GM06990 (cell line): ENCODE measurements around the gene ZAP70.
"Not testable (repeated sequence)": the region's sequence is repeated elsewhere in the genome, so short reads cannot be mapped to it uniquely, and the experiment has no call there.

Experiments
- DNase-seq: peaks from one replicate; pipeline ENCODE4 v3.0.0-alpha.2; 2011; ENCODE audit not compliant: insufficient read length; ENCODE audit errors: extremely low read depth
- H3K27me3 ChIP-seq: replicated peaks from 2 replicates; pipeline ENCODE4 v1.6.0; 2011; ENCODE audit warnings: low read length; ENCODE audit not compliant: control insufficient read depth, insufficient read depth
- H3K36me3 ChIP-seq: 2 replicates; pipeline ENCODE4 v1.5.1; 2011; ENCODE audit warnings: low read length; ENCODE audit not compliant: control insufficient read depth, insufficient read depth
- H3K4me3 ChIP-seq: replicated peaks from 2 replicates; pipeline ENCODE4 v1.5.1; 2011; ENCODE audit warnings: low read depth, mild to moderate bottlenecking, control low read depth, low read length
- TF ChIP-seq, protein P1 (sequence below): IDR thresholded peaks from 2 replicates; pipeline ENCODE4 v1.5.1; 2011; ENCODE audit warnings: low read length, control low read depth, mild to moderate bottlenecking, inconsistent platforms; ENCODE audit not compliant: insufficient read depth, poor library complexity, severe bottlenecking

The ZAP70 gene

DNA sequence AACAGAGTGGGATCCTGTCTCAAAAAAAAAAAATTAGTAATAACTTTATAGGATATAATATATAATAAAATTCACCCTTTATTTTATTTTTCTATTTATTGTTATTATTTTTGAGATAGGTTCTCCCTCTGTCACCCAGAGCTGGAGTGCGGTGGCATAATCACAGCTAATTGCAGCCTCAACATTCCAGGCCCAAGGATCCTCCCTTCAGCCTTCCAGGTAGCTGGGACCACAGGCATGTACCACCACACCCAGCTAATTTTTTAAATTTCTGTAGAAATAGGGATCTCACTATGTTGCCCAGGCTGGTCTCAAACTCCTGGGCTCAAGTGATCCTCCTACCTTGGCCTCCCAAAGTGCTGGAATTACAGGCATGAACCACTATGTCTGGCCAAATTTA is 42.9 kb upstream of the ZAP70 start:
- no peaks in the 10 kb centered on the region for H3K36me3 ChIP-seq
- DNase-seq, result no peak

GRCh38 chr2:97671526-97671925 is 41.9 kb upstream of the ZAP70 start:
- Histone ChIP-seq H3K36me3 (no peaks in the 10 kb centered on the region), H3K27me3 (no peaks in the 10 kb centered on the region), H3K4me3 (no peak overlapping the region)
- DNase-seq, result no peak
- TF ChIP-seq, protein P1, sequence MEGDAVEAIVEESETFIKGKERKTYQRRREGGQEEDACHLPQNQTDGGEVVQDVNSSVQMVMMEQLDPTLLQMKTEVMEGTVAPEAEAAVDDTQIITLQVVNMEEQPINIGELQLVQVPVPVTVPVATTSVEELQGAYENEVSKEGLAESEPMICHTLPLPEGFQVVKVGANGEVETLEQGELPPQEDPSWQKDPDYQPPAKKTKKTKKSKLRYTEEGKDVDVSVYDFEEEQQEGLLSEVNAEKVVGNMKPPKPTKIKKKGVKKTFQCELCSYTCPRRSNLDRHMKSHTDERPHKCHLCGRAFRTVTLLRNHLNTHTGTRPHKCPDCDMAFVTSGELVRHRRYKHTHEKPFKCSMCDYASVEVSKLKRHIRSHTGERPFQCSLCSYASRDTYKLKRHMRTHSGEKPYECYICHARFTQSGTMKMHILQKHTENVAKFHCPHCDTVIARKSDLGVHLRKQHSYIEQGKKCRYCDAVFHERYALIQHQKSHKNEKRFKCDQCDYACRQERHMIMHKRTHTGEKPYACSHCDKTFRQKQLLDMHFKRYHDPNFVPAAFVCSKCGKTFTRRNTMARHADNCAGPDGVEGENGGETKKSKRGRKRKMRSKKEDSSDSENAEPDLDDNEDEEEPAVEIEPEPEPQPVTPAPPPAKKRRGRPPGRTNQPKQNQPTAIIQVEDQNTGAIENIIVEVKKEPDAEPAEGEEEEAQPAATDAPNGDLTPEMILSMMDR, result no peak

More for the DNA sequence above, 42.9 kb upstream of the ZAP70 start:
- H3K27me3 ChIP-seq, result no peaks in the 10 kb centered on the region
- TF ChIP-seq, protein P1, result no peak
- H3K4me3 ChIP-seq, result no peak overlapping the region

- H3K36me3 ChIP-seq, H3K27me3 ChIP-seq, DNase-seq, H3K4me3 ChIP-seq: not testable (repeated sequence)
Observed at GRCh38 chr2:97672606-97673140, 40.7 kb upstream of the ZAP70 start.

- Histone ChIP-seq H3K4me3 (no peak overlapping the region), H3K27me3 (no peaks in the 10 kb centered on the region), H3K36me3 (no peaks in the 10 kb centered on the region)
- DNase-seq, result no peak
- TF ChIP-seq, protein P1, result no peak
Observed at GRCh38 chr2:97673182-97673914, 40.0 kb upstream of the ZAP70 start.

DNA sequence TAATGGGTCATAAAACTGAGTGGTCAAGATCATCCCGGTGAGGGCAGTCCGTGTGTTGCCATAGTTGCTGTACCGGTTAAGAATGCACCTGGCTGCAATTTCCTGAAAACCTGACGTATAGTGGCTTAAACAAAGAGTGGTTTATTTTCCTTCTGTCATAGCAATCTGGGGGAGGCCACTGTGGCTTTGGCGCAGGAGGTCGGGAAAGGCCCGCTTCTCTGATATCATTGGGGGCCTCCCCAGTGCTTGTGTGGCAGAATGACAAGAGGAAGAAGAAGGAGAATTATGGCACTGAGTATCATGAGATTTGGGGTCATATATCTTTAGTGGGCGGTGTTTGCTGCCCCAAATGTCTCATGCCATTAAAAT is 39.5 kb upstream of the ZAP70 start:
- DNase-seq, result no peak
- no peaks in the 10 kb centered on the region for H3K36me3 ChIP-seq
- no peak overlapping the region for H3K4me3 ChIP-seq
- TF ChIP-seq, protein P1, result no peak
- no peaks in the 10 kb centered on the region for H3K27me3 ChIP-seq

GRCh38 chr2:97675430-97676113 is 37.8 kb upstream of the ZAP70 start:
- Histone ChIP-seq H3K36me3 (no peaks in the 10 kb centered on the region), H3K4me3 (no peak overlapping the region), H3K27me3 (no peaks in the 10 kb centered on the region)
- TF ChIP-seq, protein P1, result no peak
- no peak for DNase-seq
